Activated CD8-positive, alpha-beta T cell treated with anti-CD3 and anti-CD28 coated beads for 36 hours (primary cell): ENCODE results near the gene IFITM5. TPM values are rescaled to one million over a fixed set of nuclear protein-coding genes. Genes with fewer than 3 reads are reported as not detected.
"Not testable (repeated sequence)": the region's sequence is repeated elsewhere in the genome, so short reads cannot be mapped to it uniquely, and the experiment has no call there.

ENCODE experiments used
- ATAC-seq: fragments of 200-7000 bp; cut with Tn5 transposase; one replicate; pipeline ENCODE4 v1.10.0; 2021; ENCODE audit warnings: mild to moderate bottlenecking, moderate library complexity
- CTCF ChIA-PET: fragments of 350-600 bp; sonication (Branson Sonifier 250); formaldehyde crosslinking; loops from one replicate; lab custom pipeline; 2021; ENCODE audit warnings: antibody characterized with exemption; lab: Charles Lee
- POLR2A ChIA-PET: fragments of 350-600 bp; sonication (Branson Sonifier 250); formaldehyde crosslinking; loops from one replicate; lab custom pipeline; 2021; ENCODE audit warnings: antibody characterized with exemption; lab: Charles Lee
- DNase-seq: peaks from one replicate; pipeline ENCODE4 v3.0.0-alpha.2; 2020
- H3K27ac Mint-ChIP-seq: one replicate; pipeline ENCODE4 v1.8.0; 2021; ENCODE audit warnings: mild to moderate bottlenecking, mixed read lengths
- H3K27me3 Mint-ChIP-seq: one replicate; pipeline ENCODE4 v1.8.0; 2021; ENCODE audit warnings: mixed read lengths
- H3K36me3 Mint-ChIP-seq: one replicate; pipeline ENCODE4 v1.8.0; 2021; ENCODE audit warnings: low read depth, mixed read lengths
- H3K4me1 Mint-ChIP-seq: one replicate; pipeline ENCODE4 v1.8.0; 2021; ENCODE audit warnings: low read depth, mixed read lengths
- H3K4me3 Mint-ChIP-seq: one replicate; pipeline ENCODE4 v1.8.0; 2021; ENCODE audit warnings: mild to moderate bottlenecking, moderate library complexity, mixed read lengths
- H3K9me3 Mint-ChIP-seq: one replicate; pipeline ENCODE4 v1.8.0; 2021; ENCODE audit warnings: mixed read lengths
- intact Hi-C: fragments of 100-400 bp; cut with micrococcal nuclease; formaldehyde crosslinking; loops from one replicate; pipeline ENCODE4 v1.10.0; 2022
- total RNA-seq, 2 experiments: library from RNA; stranded (reverse); gene quantifications; one replicate each; pipeline ENCODE4 v1.2.3, GENCODE V29; 2021
- TF ChIP-seq, protein P1 (sequence below): fragments of 200-600 bp; IDR thresholded peaks from one replicate; pipeline ENCODE4 v1.8.0; 2022; ENCODE audit warnings: antibody characterized with exemption, mild to moderate bottlenecking

The IFITM5 gene
- total RNA-seq, 2 experiments from 2014 or later: not detected

DNA sequence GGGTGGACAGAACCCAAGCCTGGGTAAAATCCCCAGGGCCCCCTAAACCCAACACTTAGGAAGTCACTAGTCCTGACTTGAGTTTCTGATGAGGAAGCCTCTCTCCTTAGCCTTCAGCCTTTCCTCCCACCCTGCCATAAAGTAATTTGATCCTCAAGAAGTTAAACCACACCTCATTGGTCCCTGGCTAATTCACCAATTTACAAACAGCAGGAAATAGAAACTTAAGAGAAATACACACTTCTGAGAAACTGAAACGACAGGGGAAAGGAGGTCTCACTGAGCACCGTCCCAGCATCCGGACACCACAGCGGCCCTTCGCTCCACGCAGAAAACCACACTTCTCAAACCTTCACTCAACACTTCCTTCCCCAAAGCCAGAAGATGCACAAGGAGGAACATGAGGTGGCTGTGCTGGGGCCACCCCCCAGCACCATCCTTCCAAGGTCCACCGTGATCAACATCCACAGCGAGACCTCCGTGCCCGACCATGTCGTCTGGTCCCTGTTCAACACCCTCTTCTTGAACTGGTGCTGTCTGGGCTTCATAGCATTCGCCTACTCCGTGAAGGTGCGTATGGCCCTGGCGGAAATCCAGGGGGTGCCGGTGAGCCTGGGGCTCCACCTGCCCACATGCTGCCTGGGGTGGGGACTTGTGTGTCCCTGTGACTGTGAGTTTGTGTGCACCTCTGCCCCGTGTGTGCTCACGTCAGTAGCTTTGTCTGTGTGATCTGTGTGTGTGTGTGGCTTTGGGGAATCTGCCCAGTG, 14.6 kb upstream of the IFITM5 start, which contains the start of gene IFITM1:
IFITM1 (plus strand) TSS at position 254 of the 767 bp plus-strand sequence; CDS start at position 385, 131 bp downstream.
- Mint-ChIP-seq H3K36me3 (peaks cover 42% of the 10 kb centered on the region), H3K4me1 (peaks cover 34% of the 10 kb centered on the region), H3K27me3 (no peaks in the 10 kb centered on the region), H3K4me3 (peak within 1 kb of the TSS; percentile 83), H3K9me3 (no peaks in the 10 kb centered on the region), H3K27ac (peak within 1 kb of the TSS; percentile 91)
- CTCF ChIA-PET: interaction anchor here (1.2 to 2.5 kb wide), 2 partner anchors 8 to 39 kb away, joined by 3 to 12 read pairs; no protein-coding TSS in a partner anchor
- ATAC-seq: peak; percentile 45
- TF ChIP-seq, protein P1, sequence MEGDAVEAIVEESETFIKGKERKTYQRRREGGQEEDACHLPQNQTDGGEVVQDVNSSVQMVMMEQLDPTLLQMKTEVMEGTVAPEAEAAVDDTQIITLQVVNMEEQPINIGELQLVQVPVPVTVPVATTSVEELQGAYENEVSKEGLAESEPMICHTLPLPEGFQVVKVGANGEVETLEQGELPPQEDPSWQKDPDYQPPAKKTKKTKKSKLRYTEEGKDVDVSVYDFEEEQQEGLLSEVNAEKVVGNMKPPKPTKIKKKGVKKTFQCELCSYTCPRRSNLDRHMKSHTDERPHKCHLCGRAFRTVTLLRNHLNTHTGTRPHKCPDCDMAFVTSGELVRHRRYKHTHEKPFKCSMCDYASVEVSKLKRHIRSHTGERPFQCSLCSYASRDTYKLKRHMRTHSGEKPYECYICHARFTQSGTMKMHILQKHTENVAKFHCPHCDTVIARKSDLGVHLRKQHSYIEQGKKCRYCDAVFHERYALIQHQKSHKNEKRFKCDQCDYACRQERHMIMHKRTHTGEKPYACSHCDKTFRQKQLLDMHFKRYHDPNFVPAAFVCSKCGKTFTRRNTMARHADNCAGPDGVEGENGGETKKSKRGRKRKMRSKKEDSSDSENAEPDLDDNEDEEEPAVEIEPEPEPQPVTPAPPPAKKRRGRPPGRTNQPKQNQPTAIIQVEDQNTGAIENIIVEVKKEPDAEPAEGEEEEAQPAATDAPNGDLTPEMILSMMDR: no peak
- DNase-seq: peak; percentile 79
- intact Hi-C loops: loop anchor here (10.0 kb wide), 1 partner anchor 49 kb away; no protein-coding TSS in a partner anchor
- POLR2A ChIA-PET: interaction anchor here (1.7 to 4.5 kb wide), 10 partner anchors 8 to 135 kb away, joined by 6 to 47 read pairs (median 24); partner anchors contain the start of genes IFITM2, IFITM5 and PGGHG

GRCh38 chr11:313304-313786, 14.0 kb upstream of the IFITM5 start:
- H3K27me3 Mint-ChIP-seq: no peaks in the 10 kb centered on the region
- ChIA-PET CTCF (interaction anchor here (0.8 to 1.7 kb wide), 4 partner anchors 10 to 62 kb away, joined by 3 to 13 read pairs (median 4); no protein-coding TSS in a partner anchor), POLR2A (interaction anchor here (1.7 to 2.9 kb wide), 7 partner anchors 15 to 136 kb away, joined by 5 to 18 read pairs (median 11); partner anchors contain the start of genes IFITM5 and PGGHG)
- H3K4me3 Mint-ChIP-seq: peak overlapping the region; percentile 83
- H3K36me3 Mint-ChIP-seq: peaks cover 48% of the 10 kb centered on the region
- DNase-seq: no peak
- intact Hi-C loops: loop anchor here (10.0 kb wide), 1 partner anchor 49 kb away; no protein-coding TSS in a partner anchor
- ATAC-seq: no peak
- TF ChIP-seq, protein P1: no peak
- H3K4me1 Mint-ChIP-seq: peaks cover 35% of the 10 kb centered on the region
- H3K9me3 Mint-ChIP-seq: no peaks in the 10 kb centered on the region
- peak overlapping the region; percentile 91 for H3K27ac Mint-ChIP-seq

DNA sequence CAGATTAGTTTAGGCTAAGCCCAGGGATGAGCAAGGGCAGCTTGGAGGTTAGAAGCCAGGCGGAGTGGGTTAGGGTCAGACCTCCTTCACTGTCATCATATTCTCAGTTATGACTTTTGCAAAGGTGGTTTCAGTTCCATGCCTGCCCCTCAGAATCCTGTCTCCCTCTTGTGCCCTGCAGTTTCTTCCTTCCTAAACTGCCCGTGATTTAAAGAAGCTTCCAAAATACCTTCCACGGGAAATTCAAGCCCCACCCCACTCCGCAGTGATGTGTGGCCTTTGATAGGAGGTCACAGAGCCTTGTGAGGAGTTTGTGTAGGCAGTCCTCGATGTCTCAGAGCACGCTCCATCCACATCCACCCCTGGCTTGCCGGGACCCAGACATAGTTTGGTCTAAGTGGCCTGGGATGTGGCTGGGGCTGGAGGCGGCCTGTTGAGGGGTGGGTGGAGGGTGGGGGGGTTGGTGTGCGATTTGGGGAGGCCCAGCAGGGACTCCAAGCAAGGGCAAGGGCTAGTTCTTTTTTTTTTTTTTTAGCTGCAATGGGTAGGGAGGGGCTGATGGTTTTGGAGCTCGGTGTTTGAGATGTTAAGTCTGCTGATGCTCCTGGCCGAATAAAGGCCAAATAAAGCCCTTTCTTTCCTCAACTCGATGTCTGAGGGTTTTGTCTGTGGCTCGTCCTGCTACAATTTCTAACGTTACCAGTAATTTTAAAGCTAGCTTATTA, 12.9 kb upstream of the IFITM5 start:
- Mint-ChIP-seq H3K36me3 (peaks cover 47% of the 10 kb centered on the region), H3K27ac (peak overlapping the region; percentile 91), H3K9me3 (no peaks in the 10 kb centered on the region), H3K27me3 (no peaks in the 10 kb centered on the region), H3K4me3 (peak overlapping the region; percentile 83), H3K4me1 (peaks cover 37% of the 10 kb centered on the region)
- ChIA-PET CTCF (interaction anchor here (0.8 to 1.7 kb wide), 8 partner anchors 9 to 61 kb away, joined by 3 to 13 read pairs (median 4); no protein-coding TSS in a partner anchor), POLR2A (interaction anchor here (0.6 to 2.6 kb wide), 17 partner anchors 10 to 137 kb away, joined by 3 to 18 read pairs (median 5); partner anchors contain the start of genes BET1L, IFITM5, NLRP6 and PGGHG)
- TF ChIP-seq, protein P1: no peak
- DNase-seq: peak; percentile 65
- intact Hi-C loops: loop anchor here (10.0 kb wide), 1 partner anchor 47 kb away; no protein-coding TSS in a partner anchor
- peak; percentile 9 for ATAC-seq

- Mint-ChIP-seq H3K36me3 (peaks cover 38% of the 10 kb centered on the region), H3K4me3 (peak overlapping the region; percentile 83), H3K27ac (peak overlapping the region; percentile 91), H3K4me1 (peaks cover 30% of the 10 kb centered on the region)
- peak; percentile 42 for DNase-seq
- POLR2A ChIA-PET: interaction anchor here (0.8 to 2.6 kb wide), 10 partner anchors 9 to 138 kb away, joined by 3 to 18 read pairs (median 6); partner anchors contain the start of genes BET1L, PGGHG and RIC8A
- not testable (repeated sequence) for H3K9me3 Mint-ChIP-seq, H3K27me3 Mint-ChIP-seq
- ATAC-seq: peak; percentile 22
- intact Hi-C loops: loop anchor here (10.0 kb wide), 1 partner anchor 46 kb away; no protein-coding TSS in a partner anchor
- CTCF ChIA-PET: interaction anchor here (1.7 kb wide), 1 partner anchor 60 kb away, joined by 13 read pairs; no protein-coding TSS in a partner anchor
Measured at GRCh38 chr11:311013-311748, 11.9 kb upstream of the IFITM5 start.

- not testable (repeated sequence) for DNase-seq
- ChIA-PET POLR2A (interaction anchor here (0.9 to 1.3 kb wide), 4 partner anchors 8 to 30 kb away, joined by 3 to 7 read pairs (median 6); no protein-coding TSS in a partner anchor), CTCF (interaction anchor here (1.1 to 6.4 kb wide), 6 partner anchors 11 to 103 kb away, joined by 4 to 44 read pairs (median 4); partner anchors contain the start of genes BET1L, IFITM5, NLRP6 and RIC8A)
Measured at GRCh38 chr11:309979-310572, 10.8 kb upstream of the IFITM5 start.

GRCh38 chr11:308740-309665, 9.7 kb upstream of the IFITM5 start:
- Mint-ChIP-seq H3K4me1 (peaks cover 41% of the 10 kb centered on the region), H3K27ac (peak overlapping the region; percentile 93), H3K36me3 (peaks cover 22% of the 10 kb centered on the region), H3K4me3 (peak overlapping the region; percentile 92)
- ATAC-seq (peak; percentile 4), DNase-seq (peak; percentile 47)
- H3K9me3 Mint-ChIP-seq, intact Hi-C loops, H3K27me3 Mint-ChIP-seq: not testable (repeated sequence)
- CTCF ChIA-PET: interaction anchor here (1.1 to 6.4 kb wide), 6 partner anchors 10 to 102 kb away, joined by 4 to 44 read pairs (median 4); partner anchors contain the start of genes BET1L, IFITM5, NLRP6 and RIC8A
- POLR2A ChIA-PET: interaction anchor here (0.6 to 1.3 kb wide), 7 partner anchors 8 to 47 kb away, joined by 3 to 7 read pairs (median 3); no protein-coding TSS in a partner anchor

More at GRCh38 chr11:309979-310572, 10.8 kb upstream of the IFITM5 start:
- peak overlapping the region; percentile 93 for H3K27ac Mint-ChIP-seq
- intact Hi-C loops: loop anchor here (10.0 kb wide), 1 partner anchor 45 kb away; no protein-coding TSS in a partner anchor
- H3K4me1 Mint-ChIP-seq: peaks cover 39% of the 10 kb centered on the region
- not testable (repeated sequence) for ATAC-seq, H3K9me3 Mint-ChIP-seq, H3K27me3 Mint-ChIP-seq
- peak overlapping the region; percentile 92 for H3K4me3 Mint-ChIP-seq
- H3K36me3 Mint-ChIP-seq: peaks cover 32% of the 10 kb centered on the region
